GM21529 (cell line): ENCODE measurements around the gene ACSS2.

Source experiments
- ATAC-seq: cut with Tn5 transposase; IDR thresholded peaks from one replicate; pipeline ENCODE4 v1.9.1; 2021; ENCODE audit not compliant: unreplicated experiment

The ACSS2 gene

DNA sequence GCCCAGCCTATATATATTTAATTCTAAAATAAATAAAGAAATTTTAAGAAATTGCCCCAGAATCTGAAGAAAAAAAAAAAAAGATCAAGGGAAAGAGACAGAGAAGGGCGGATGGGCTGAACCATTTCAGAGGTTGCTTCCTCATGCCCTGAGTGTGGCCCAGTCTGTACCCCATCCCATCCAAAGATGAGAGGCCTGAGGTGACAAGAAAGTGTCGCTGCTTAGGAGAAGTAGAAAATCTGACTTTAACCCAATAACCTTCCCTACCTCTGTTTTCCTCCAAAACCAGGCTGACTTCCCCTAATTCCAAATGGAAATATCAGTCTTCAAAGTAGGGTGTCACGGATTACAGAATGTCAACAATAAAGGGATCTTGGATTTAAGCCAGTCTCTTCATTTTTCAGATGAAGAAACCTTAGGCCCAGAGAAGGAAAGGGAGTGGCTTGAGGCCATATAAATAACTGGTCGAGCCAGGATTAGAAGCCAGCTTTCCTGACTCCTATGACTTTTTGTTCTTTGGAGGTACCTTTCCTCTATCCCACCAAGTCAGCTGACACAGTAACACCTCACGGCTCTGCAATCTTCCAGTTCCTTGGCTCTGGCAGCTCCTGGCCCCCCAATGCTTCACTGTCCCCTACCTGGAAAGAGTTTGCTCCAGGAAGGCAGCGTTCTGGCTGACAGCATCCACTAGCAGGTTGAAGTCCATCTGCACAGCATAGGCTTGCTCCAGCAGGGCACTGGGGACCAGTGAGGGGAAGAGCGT is 69.1 kb downstream of the ACSS2 start:
- no peak for ATAC-seq

GRCh38 chr20:34946661-34947060 is 70.2 kb downstream of the ACSS2 start:
- ATAC-seq: no peak

DNA sequence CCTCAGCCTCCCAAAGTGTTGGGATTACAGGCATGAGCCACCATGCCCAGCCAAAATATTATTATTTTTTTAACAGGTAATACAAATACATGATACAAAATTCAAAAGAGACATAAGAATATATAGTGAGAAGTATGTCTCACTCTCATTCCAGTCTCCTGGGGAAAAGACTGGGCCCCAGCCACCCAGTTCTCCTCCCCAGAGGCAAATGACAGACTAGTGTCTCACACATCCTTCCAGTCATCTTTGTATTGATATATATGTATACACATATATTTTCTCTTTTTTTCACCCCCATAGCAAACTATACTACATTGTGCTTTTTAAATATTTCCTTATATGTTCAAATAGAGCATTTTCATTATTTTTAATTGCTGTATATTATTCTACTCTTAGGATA is 70.9 kb downstream of the ACSS2 start:
- no peak for ATAC-seq

- no peak for ATAC-seq
Observed at GRCh38 chr20:34948030-34948429, 71.6 kb downstream of the ACSS2 start.

GRCh38 chr20:34949120-34949519 is 72.7 kb downstream of the ACSS2 start:
- no peak for ATAC-seq

GRCh38 chr20:34951252-34951651 is 74.8 kb downstream of the ACSS2 start:
- ATAC-seq: no peak

- no peak for ATAC-seq
Observed at GRCh38 chr20:34951652-34952051, 75.2 kb downstream of the ACSS2 start.

DNA sequence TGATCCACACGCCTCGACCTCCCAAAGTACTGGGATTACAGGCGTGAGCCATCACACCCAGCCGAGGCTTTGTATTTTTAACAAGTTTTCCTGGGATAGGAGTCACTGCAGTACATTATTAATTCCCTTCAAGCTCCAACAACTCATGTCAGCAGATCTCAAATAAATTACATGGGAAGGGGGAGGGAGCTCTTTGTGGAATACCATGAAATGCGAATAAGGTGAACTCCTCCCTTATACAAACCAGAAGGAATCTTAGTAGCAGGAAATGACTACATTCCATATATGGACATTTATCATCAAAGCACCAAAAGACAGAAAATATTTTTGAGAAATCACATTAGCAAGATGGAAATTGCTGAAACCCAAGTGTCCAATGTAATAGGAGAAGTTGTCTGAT is 76.3 kb downstream of the ACSS2 start:
- no peak for ATAC-seq

GRCh38 chr20:34953960-34954359 is 77.5 kb downstream of the ACSS2 start:
- no peak for ATAC-seq

DNA sequence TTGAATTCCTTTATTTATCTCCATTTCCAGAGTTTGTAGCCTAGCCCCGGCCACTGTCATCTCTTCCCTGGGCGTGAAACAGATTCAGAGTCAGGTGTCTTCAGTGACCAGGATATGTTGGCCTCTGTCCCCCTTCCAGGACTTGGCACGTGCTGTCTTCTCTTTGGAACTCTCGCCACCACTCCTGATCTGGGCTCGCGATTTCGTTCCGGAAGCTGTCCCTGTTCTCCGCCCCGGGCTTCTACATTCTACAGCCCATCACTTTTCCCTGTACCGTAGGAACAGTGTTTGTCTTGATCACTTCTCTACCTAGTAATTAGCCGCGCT is 78.5 kb downstream of the ACSS2 start:
- ATAC-seq: no peak

- ATAC-seq: peak; percentile 81
Observed at GRCh38 chr20:34955231-34956040, 79.0 kb downstream of the ACSS2 start, which contains the start of the genes GSS and MYH7B. GSS (minus strand) TSS chr20:34955806; CDS start chr20:34951852, 3,954 bp downstream. MYH7B (plus strand) TSS chr20:34955868; CDS start chr20:34978006, 22,138 bp downstream.

- no peak for ATAC-seq
Observed at GRCh38 chr20:34956041-34956458, 79.6 kb downstream of the ACSS2 start.

DNA sequence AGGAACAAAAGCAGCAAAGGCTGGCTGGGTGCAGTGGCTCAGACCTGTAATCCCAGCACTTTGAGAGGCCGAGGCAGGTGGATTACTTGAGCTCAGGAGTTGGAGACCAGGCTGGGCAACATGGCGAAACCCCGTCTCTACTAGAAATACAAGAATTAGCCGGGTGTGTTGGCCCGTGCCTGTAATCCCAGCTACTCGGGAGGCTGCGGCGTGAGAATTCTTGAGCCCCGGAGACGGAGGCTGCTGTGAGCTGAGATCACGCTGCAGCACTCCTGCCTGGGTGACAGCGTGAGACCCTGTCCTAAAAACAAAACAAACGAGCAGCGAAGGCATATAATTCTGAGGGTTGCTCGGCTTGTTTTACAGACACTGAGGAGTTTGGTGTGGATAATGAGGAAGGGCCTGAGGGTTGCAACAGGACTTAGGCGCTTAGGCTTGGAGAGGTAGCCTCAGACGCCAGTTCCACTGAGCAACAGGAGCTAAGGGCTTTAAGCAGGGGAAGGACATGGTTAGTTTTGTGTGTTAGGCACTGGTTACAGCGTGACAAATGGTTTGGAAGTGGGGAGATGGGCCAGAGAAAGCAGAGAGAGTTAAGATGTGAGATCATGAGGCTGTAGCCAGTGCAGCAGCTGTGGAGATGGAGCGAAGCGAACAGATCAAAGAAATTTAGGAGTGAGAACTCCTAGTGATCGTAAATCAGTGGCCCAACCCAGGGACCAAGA is 80.5 kb downstream of the ACSS2 start:
- no peak for ATAC-seq

GRCh38 chr20:34964486-34964885 is 88.1 kb downstream of the ACSS2 start:
- ATAC-seq: no peak

DNA sequence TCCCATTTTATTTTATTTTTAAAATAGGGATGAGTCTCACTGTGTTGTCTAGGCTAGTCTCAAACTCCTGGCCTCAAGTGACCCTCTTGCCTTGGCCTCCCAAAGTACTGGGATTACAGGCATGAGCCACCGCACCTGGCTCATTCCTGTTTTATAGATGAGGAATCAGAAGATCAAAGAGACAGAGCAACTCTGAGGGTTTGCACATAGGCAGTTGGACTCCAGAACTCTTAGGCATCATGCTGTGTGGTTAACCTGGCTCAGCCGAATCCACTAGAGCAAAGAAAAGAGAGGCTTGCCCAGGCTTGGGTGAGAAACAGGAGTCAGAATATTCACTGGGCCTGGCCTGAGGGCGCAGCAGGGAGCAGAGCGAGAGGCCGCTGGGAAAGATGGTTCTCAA is 88.6 kb downstream of the ACSS2 start:
- ATAC-seq: no peak

GRCh38 chr20:34967421-34967820 is 91.0 kb downstream of the ACSS2 start:
- ATAC-seq: no peak

DNA sequence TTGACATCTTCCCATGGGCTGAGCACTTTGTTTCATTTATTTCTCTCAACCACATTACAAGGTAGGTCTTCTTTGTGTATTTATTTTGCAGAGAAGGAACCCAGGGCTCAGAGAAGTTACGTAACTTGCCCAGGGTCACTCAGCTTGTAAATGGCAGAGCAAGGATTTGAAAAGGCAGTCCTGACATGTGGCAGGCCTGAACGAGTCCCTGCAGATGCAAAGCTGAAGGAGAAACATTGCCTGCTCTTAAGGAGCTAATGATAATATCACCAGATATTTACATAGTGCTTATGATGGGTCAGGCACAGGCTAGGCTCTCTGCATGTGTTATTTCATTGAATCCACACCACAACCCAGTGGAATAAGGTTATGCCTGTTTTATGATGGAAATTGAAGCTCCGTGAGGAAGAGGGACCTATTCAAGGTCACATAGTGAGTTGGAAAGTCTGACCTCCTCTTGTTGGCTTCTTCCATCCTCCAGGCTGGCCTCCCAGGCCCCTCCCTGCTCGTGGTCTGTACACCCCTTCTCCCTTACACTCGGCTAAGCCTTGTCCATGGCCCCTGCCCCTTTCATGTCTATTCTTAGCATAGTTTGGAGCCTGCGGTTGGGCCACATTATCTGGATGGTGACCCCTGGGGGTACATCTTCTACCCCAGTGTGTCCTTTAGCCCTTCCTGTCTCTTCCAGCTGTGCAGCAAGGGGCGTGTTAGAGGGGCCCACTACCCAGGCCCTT is 91.8 kb downstream of the ACSS2 start:
- ATAC-seq: no peak

DNA sequence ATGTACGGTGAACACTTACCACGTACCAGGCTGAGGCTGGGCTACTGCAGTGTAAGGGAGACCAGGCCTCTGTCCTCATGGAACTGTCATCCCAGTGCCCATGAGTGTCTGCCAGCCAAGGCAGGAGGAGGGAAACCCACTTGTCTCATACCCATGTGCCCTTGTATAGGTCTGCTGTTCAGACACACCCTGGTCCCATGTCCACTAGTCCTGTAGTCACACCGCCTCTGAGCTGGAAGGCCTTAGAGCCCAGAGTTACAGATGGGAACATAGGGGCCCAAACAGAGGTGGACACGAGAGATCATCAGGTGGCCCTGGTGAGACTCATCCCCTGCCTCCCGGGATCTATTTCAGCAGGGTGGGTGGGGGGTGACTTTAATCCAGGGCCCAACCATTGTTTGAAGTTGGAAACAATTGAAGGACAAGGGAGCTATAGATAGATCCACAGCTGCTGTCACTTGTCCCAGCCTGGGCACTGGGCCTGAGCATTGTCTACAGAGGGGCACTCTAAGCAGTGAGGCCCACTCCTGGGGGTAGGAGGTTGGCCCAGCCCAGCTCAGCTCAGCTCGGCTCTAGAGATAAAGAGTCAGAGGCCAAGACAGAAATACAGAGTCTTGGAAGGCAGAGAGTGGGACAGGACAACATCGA is 93.9 kb downstream of the ACSS2 start:
- ATAC-seq: no peak

- no peak for ATAC-seq
Observed at GRCh38 chr20:34970846-34971560, 94.6 kb downstream of the ACSS2 start.
